HepG2 (cell line): ENCODE results near the gene ZNF540. TPM values are rescaled to one million over a fixed set of nuclear protein-coding genes. Genes with fewer than 3 reads are reported as not detected.
A peak's percentile ranks its signal among the peaks of the same experiment; 100 is the strongest.

Experiments
- ETV6 ChIP-seq: sonication (generic); formaldehyde crosslinking; conservative IDR thresholded peaks from 2 replicates; pipeline ENCODE4 v1.4.0; 2020; ENCODE audit warnings: missing genetic modification reagents
- FOXP1 ChIP-seq, 2 experiments: fragments of 450-650 bp in 1 of 2; IDR thresholded peaks; 2 replicates each; pipeline ENCODE4 v1.6.1; 2017 to 2018; ENCODE audit warnings: antibody characterized with exemption in 1 of 2
- GATAD2A ChIP-seq: IDR thresholded peaks from 2 replicates; pipeline ENCODE4 v1.6.1; 2016
- HNRNPLL ChIP-seq: fragments of 200-400 bp; formaldehyde crosslinking; IDR thresholded peaks from 2 replicates; pipeline ENCODE4 v1.6.1; 2017; ENCODE audit warnings: mild to moderate bottlenecking, low read depth, low read length; ENCODE audit not compliant: poor library complexity, severe bottlenecking
- HOMEZ ChIP-seq: IDR thresholded peaks from 2 replicates; pipeline ENCODE4 v1.6.1; 2016; ENCODE audit warnings: low read depth
- KDM4B ChIP-seq: sonication (generic); formaldehyde crosslinking; IDR thresholded peaks from 2 replicates; pipeline ENCODE4 v1.4.0; 2020; ENCODE audit warnings: missing genetic modification reagents
- KLF12 ChIP-seq: sonication (generic); formaldehyde crosslinking; IDR thresholded peaks from 2 replicates; pipeline ENCODE4 v1.4.0; 2020; ENCODE audit warnings: missing genetic modification reagents, borderline replicate concordance
- MAFK ChIP-seq, 2 experiments: IDR thresholded peaks in 1 of 2; conservative IDR thresholded peaks in 1 of 2; 2 replicates each; pipeline ENCODE4 v1.6.1; 2011; ENCODE audit warnings: improper control_type of control experiment in 2 of 2, low read length in 2 of 2
- PCBP1 ChIP-seq: fragments of 200-400 bp; formaldehyde crosslinking; IDR thresholded peaks from 2 replicates; pipeline ENCODE4 v1.6.1; 2017; ENCODE audit warnings: mild to moderate bottlenecking, low read depth, low read length, borderline replicate concordance
- PITX1 ChIP-seq: sonication (generic); formaldehyde crosslinking; IDR thresholded peaks from 2 replicates; pipeline ENCODE4 v1.5.1; 2020; ENCODE audit warnings: mild to moderate bottlenecking, missing genetic modification reagents
- PTBP1 ChIP-seq: fragments of 200-400 bp; formaldehyde crosslinking; IDR thresholded peaks from 2 replicates; pipeline ENCODE4 v1.6.1; 2018; ENCODE audit warnings: low read length, low read depth; ENCODE audit not compliant: poor library complexity, severe bottlenecking
- REXO4 ChIP-seq: sonication (generic); formaldehyde crosslinking; IDR thresholded peaks from 2 replicates; pipeline ENCODE4 v1.8.0; 2022; ENCODE audit warnings: missing genetic modification reagents, mild to moderate bottlenecking, borderline replicate concordance
- SALL2 ChIP-seq: sonication (generic); formaldehyde crosslinking; IDR thresholded peaks from 2 replicates; pipeline ENCODE4 v1.8.1; 2023; ENCODE audit warnings: mild to moderate bottlenecking, missing genetic modification reagents, inconsistent platforms
- SIN3A ChIP-seq: IDR thresholded peaks from 2 replicates; pipeline ENCODE4 v1.6.1; 2011; ENCODE audit warnings: low read depth, mild to moderate bottlenecking, control low read depth, low read length, borderline replicate concordance
- TCF7 ChIP-seq: sonication (generic); IDR thresholded peaks from 2 replicates; pipeline ENCODE4 v1.6.1; 2016; ENCODE audit warnings: antibody characterized with exemption, low read depth
- TRAFD1 ChIP-seq: sonication (generic); formaldehyde crosslinking; IDR thresholded peaks from 2 replicates; pipeline ENCODE4 v1.5.1; 2020; ENCODE audit warnings: missing genetic modification reagents, mild to moderate bottlenecking, borderline replicate concordance
- ZNF10 ChIP-seq: sonication (generic); formaldehyde crosslinking; IDR thresholded peaks from 2 replicates; pipeline ENCODE4 v1.4.0; 2020; ENCODE audit warnings: mild to moderate bottlenecking, low read depth, missing genetic modification reagents, borderline replicate concordance
- ZNF234 ChIP-seq: sonication (generic); formaldehyde crosslinking; conservative IDR thresholded peaks from 2 replicates; pipeline ENCODE4 v1.5.1; 2020; ENCODE audit warnings: mild to moderate bottlenecking, missing genetic modification reagents
- ZNF317 ChIP-seq: sonication (generic); formaldehyde crosslinking; IDR thresholded peaks from 2 replicates; pipeline ENCODE4 v1.5.0; 2020; ENCODE audit warnings: mild to moderate bottlenecking, missing genetic modification reagents
- ZNF530 ChIP-seq: sonication (generic); formaldehyde crosslinking; IDR thresholded peaks from 2 replicates; pipeline ENCODE4 v1.5.0; 2020; ENCODE audit warnings: low read depth, mild to moderate bottlenecking, missing genetic modification reagents
- ZNF75D ChIP-seq: sonication (generic); formaldehyde crosslinking; IDR thresholded peaks from 2 replicates; pipeline ENCODE4 v1.8.1; 2023; ENCODE audit warnings: missing genetic modification reagents, mild to moderate bottlenecking, borderline replicate concordance
- polyA plus RNA-seq, 8 experiments: library from polyadenylated mRNA; depleted of rRNA in 3 of 8; stranded (reverse) in 7 of 8; unstranded in 1 of 8; fragments of >200 nt; fragmentation: Illumina TruSeq in 4 of 8; extraction: Trizol in 4 of 8; gene quantifications; 2 replicates each; pipeline versions ENCODE4 v1.2.1 to v1.2.3, GENCODE V29; 2011 to 2016; ENCODE audit warnings: low read depth in 4 of 8, missing spikeins in 1 of 8, mixed read lengths in 1 of 8; ENCODE audit not compliant: insufficient read depth in 1 of 8
- total RNA-seq, 5 experiments: library from RNA; depleted of rRNA; stranded (reverse); fragments of >200 nt; fragmentation: Illumina TruSeq; extraction: Trizol; gene quantifications; 2 replicates each; pipeline ENCODE4 v1.2.3, GENCODE V29; 2016; ENCODE audit warnings: low read depth in 1 of 5
- TF ChIP-seq, protein P1 (sequence below): sonication (generic); formaldehyde crosslinking; IDR thresholded peaks from 2 replicates; pipeline ENCODE4 v1.4.0; 2020; ENCODE audit warnings: mild to moderate bottlenecking, low read depth, missing genetic modification reagents
- TF ChIP-seq, protein P2 (sequence below): IDR thresholded peaks from 2 replicates; pipeline ENCODE4 v1.6.1; 2016; ENCODE audit warnings: mild to moderate bottlenecking, missing biosample characterization, missing genetic modification reagents

Gene ZNF540
- total and polyA plus RNA-seq, 2 of the 13 experiments (the other 11 are each of a cell fraction or from before 2014, with no cell fraction given): 0.21 to 0.40 TPM

DNA sequence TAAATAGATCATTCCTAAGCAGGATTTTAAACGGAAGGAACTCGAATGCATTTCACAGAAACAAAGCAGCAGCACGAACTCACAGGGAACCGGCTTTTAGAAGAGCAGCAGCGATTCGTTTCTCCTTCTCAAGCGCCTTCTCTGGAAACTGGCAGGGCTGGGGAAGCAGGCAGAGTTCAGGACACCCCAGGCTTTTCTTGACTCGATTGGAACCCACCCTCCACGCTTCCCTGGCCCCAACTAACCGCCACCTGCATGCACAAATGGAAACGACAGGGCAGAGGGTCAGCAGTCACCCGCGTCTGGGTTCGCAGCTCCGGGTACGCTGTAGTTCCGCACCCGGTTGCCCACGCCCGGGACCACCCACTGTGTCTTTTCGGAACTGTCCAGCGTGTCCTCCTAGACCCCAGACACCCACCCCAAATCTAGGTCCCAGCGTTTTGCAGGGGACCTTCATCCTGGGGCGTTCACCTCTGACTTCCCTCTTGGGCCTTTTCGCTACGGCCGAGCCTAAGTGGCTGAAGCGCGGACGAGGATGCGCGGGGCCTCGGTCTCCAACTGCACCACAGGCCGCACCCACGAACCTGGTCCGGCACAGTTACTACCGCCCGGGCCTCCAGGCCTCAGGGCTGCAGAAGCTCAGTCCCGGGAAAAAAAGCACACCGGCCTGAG is 60.1 kb downstream of the ZNF540 start (continued):
- TF ChIP-seq ZNF234 (no peak), PCBP1 (0 out of 2 replicates have a peak, but pooled peaks have one; percentile 54), KDM4B (0 out of 2 replicates have a peak, but pooled peaks have one; percentile 13), KLF12 (0 out of 2 replicates have a peak, but pooled peaks have one; percentile 31), FOXP1 (IDR thresholded peaks at IDR 0.05) (no peak), FOXP1 (CRISPR knock-in tag; IDR thresholded peaks at IDR 0.05) (no peak), REXO4 (CRISPR knock-in tag) (no peak), ZNF75D (no peak), PITX1 (CRISPR knock-in tag) (no peak), MAFK (conservative IDR thresholded peaks at IDR 0.05 in 1 of 2, IDR thresholded peaks at IDR 0.05 in 1 of 2; ENCODE audit: low read length in 2 of 2) (no peak), HNRNPLL (peak; percentile 14), SALL2 (CRISPR knock-in tag) (no peak), ETV6 (CRISPR knock-in tag) (0 out of 2 replicates have a peak, but pooled peaks have one; percentile 21), TRAFD1 (CRISPR knock-in tag) (no peak), PTBP1 (peak; percentile 77), SIN3A (0 out of 2 replicates have a peak, but pooled peaks have one; percentile 9), ZNF530 (no peak), ZNF317 (CRISPR knock-in tag) (no peak; the same call in none of the 2 replicates), TCF7 (0 out of 2 replicates have a peak, but pooled peaks have one; percentile 15), HOMEZ (CRISPR knock-in tag) (no peak), ZNF10 (CRISPR knock-in tag) (no peak), GATAD2A (CRISPR knock-in tag) (no peak)
- TF ChIP-seq, protein P1, sequence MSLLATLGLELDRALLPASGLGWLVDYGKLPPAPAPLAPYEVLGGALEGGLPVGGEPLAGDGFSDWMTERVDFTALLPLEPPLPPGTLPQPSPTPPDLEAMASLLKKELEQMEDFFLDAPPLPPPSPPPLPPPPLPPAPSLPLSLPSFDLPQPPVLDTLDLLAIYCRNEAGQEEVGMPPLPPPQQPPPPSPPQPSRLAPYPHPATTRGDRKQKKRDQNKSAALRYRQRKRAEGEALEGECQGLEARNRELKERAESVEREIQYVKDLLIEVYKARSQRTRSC (CRISPR knock-in tag): peak; percentile 54; the same call in 1 of the 2 replicates
- TF ChIP-seq, protein P2, sequence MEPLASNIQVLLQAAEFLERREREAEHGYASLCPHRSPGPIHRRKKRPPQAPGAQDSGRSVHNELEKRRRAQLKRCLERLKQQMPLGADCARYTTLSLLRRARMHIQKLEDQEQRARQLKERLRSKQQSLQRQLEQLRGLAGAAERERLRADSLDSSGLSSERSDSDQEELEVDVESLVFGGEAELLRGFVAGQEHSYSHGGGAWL: 0 out of 2 replicates have a peak, but pooled peaks have one; percentile 15
